ENCODE results near the gene COL28A1.

The COL28A1 gene

GRCh38 chr7:7535691-7536090 lies at the start of gene COL28A1:
Gene COL28A1 (minus strand): TSS chr7:7535873. CDS start chr7:7532875, 2,998 bp downstream.
- DNase-seq (ENCODE audit: low read depth in 2 of 2) = no peak

DNA sequence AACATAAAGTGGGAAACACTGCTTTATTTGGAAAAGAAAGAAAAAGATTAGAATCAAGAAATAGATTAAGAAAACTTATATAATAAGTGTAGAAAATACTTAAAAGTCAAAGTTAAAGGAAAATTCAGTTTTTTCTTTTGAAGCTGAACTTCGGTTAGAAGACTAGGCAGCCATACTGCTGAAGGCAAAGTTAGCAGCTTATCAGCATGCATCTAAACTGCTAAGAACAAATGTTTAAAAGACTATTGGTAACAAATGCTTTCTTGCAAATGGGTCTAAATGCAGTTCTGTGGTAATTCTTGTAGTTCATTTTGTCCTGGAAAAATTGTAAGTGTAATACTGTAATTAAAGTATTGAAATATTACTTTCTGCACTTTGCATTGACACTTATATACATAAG lies 49.0 kb upstream of the COL28A1 start:
- no peak for DNase-seq (ENCODE audit: low read depth in 2 of 2)

- no peak for DNase-seq (ENCODE audit: low read depth in 2 of 2)
Measured at GRCh38 chr7:7583731-7584130, 48.1 kb upstream of the COL28A1 start.

DNA sequence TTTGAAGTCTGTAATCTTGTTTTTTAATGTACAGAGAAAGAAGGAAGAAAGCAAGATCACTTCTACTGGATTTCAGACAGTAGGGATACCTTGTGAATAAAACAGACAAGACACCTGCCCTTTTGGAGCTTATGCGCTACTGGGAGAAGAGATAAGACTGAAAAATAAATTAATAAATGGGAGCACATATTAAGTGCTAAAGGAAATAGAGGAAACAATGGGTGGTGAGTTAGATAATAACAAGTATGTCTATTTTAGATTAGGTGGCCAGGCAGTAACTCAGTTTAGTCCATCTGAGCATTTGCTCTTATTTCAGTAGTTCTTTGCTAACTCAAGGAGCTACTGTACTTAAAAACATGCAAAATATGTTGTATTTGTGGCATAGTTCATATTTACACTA lies 46.9 kb upstream of the COL28A1 start:
- DNase-seq (ENCODE audit: low read depth in 2 of 2) = no peak

GRCh38 chr7:7581531-7582179 lies 46.0 kb upstream of the COL28A1 start:
- DNase-seq (ENCODE audit: low read depth in 2 of 2) = no peak

- DNase-seq (ENCODE audit: low read depth in 2 of 2) = no peak
Measured at GRCh38 chr7:7579638-7580037, 44.0 kb upstream of the COL28A1 start.

DNA sequence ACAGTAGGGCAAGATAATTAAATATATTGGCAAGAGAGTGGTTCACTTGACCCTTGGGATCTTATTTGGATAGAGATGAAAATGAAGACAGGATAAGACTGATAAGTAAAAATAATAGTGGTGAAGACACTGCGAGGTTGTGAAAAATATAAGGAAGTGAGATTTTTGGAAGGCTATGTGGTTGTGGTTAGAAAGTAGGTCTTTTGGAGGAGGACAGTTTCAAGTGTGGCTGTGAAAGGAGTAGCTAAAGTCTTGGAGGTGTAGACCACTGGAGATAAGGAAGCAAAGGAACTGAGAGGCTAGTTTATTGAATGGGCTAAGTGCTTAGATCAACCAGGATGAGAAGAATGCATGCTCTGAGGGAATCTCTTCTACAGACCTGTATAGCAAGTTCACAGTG lies 42.2 kb upstream of the COL28A1 start:
- no peak for DNase-seq (ENCODE audit: low read depth in 2 of 2)

DNA sequence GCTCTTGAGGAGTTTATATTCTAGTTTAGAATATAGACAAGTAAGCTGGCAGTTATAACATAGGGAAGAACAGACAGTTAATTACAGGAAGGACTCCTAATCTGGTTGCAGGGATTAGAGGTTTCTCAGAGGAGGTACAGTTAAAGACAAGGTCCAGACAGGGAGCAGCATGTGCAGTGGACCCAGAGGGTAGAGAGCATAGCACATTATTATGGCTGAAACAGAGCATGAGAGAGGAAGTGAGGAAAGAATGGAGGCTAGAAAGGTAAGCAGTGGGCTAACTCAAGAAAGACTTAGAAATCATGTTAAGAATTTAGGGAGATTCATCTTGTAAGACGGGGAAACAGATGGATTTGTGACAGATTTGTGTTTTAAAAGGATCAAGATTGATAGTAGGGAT lies 40.7 kb upstream of the COL28A1 start:
- no peak for DNase-seq (ENCODE audit: low read depth in 2 of 2)

DNA sequence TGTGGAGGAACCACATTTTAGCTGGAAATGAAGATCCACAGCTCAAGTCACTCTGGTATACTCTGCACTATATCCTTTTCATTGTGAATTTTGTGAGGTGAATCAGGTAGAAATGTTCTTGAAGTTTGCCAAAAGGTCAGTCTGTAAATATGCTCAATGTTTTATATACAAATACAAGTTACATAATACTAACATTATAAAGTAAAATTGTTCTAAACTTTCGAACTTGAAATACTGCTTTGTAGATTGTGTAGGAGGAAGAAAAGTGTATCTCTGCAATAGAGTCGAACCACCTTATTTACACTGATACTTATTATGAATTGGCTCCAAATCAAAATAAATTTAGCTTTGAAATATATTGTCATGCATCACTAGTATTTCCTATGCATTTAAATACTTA lies 38.0 kb upstream of the COL28A1 start:
- no peak for DNase-seq (ENCODE audit: low read depth in 2 of 2)

DNA sequence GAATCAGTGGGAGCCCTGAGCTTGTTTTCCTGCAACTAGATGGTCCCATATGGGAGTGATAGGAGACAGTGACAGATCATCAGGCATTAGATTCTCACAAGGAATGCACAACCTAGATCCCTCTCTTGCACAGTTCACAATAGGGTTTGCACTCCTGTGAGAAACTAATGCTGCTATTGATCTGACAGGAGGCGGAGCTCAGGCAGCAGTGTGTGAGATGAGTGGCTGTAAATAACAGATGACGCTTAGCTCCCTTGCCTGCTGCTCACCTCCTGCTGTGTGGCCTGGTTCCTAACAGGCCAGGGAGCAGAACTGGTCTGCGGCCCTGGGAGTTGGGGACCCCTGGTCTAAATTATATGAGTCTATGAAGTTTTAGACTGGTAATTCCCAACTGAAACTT lies 34.9 kb upstream of the COL28A1 start:
- no peak for DNase-seq (ENCODE audit: low read depth in 2 of 2)

DNA sequence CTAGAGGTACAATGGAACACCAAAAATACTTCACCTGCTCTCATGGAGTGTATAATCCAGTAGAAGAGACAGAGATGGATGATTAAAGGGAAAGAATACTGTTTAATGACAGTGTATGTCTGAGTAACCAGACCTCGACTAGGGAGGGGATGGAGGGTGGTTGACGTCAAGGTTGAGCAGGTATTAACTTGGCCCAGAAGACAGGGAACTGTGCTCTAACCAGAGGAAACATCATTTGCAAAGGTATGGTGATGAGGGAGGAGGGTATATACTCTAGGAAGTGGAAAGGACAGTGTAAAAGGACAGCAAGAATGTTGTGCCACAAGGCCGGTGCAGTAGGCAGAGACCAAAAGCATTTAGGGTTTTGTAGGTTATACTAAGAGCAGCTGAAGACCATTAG lies 33.9 kb upstream of the COL28A1 start:
- DNase-seq (ENCODE audit: low read depth in 2 of 2) = no peak

DNA sequence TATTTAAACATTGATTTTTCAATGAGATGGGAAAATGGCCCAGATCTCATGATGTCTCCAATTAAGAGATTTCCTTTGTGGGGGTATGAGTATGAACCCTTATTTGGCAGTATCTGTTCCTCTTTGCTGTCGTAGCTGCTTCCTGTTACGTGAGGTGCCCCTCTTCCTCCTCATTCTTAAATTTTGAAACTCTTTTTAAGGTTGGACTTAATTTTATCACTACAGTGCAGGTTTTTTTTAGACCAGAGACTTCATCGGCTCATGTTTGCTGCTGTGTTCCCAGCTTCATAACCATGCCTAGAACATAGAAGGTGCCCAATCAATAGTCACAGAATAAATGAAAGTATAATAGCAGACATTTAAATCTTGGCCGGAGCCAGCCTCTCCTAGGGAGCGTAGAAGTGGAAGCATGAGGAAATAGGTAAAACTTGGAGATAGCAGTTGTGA lies 33.4 kb upstream of the COL28A1 start:
- no peak for DNase-seq (ENCODE audit: low read depth in 2 of 2)

- DNase-seq (ENCODE audit: low read depth in 2 of 2) = no peak
Measured at GRCh38 chr7:7568553-7568952, 32.9 kb upstream of the COL28A1 start.

DNA sequence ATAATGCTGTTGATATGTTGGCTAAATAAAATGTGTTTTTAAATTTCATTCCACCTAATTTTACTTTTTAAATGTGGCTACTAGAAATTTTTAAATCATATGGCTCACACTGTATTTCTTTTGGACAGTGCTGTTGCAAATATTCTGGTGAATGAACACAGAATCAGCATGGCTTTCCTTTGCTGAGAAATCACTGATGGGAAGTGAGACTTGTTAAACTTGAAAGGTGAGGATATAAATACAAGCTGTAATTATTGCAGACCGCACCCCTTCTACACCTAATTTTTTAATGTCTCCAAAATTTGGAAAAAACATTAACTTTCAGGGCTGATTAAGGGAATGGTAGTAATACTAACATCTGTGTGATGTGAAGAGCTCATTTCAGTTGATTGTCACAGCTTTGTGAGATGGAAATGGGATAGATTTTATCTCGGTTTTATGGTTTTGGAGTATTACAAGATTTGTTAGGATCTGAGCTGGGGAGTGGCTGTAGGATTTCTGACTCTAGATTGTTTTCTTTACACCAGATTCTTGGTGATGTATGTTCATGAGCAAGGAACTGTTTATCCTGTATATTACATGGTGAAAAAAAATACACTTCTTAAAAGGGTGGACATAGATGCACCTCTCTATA lies 32.3 kb upstream of the COL28A1 start:
- no peak for DNase-seq (ENCODE audit: low read depth in 2 of 2)

- DNase-seq (ENCODE audit: low read depth in 2 of 2) = peak; percentile 66 to 71
Measured at GRCh38 chr7:7566651-7567611, 31.3 kb upstream of the COL28A1 start, which contains the start of gene MIOS. Gene MIOS (plus strand): TSS chr7:7566884. CDS start chr7:7572476, 5,592 bp downstream.

- no peak for DNase-seq (ENCODE audit: low read depth in 2 of 2)
Measured at GRCh38 chr7:7565746-7566650, 30.3 kb upstream of the COL28A1 start.

- DNase-seq (ENCODE audit: low read depth in 2 of 2) = no peak
Measured at GRCh38 chr7:7565018-7565680, 29.5 kb upstream of the COL28A1 start.

- DNase-seq (ENCODE audit: low read depth in 2 of 2) = no peak
Measured at GRCh38 chr7:7564323-7564780, 28.7 kb upstream of the COL28A1 start.

- DNase-seq (ENCODE audit: low read depth in 2 of 2) = no peak
Measured at GRCh38 chr7:7563813-7564212, 28.1 kb upstream of the COL28A1 start.

- DNase-seq (ENCODE audit: low read depth in 2 of 2) = no peak
Measured at GRCh38 chr7:7563269-7563668, 27.6 kb upstream of the COL28A1 start.

- no peak for DNase-seq (ENCODE audit: low read depth in 2 of 2)
Measured at GRCh38 chr7:7562736-7563135, 27.1 kb upstream of the COL28A1 start.
